IMR-90 (cell line): Measurements from ENCODE around the gene LHPP. TPM values are rescaled to one million over a fixed set of nuclear protein-coding genes. Genes with fewer than 3 reads are reported as not detected.

Experiments
- ATAC-seq: fragments of 200-7000 bp; cut with Tn5 transposase; 2 replicates; pipeline ENCODE4 v1.9.1; 2020; ENCODE audit warnings: low read depth, mild to moderate bottlenecking, moderate library complexity
- BruUV-seq: library from RNA; stranded (reverse); fragments of 400-500 nt; replicated peaks from 2 replicates; lab custom pipeline; 2021; lab: Mats Ljungman, UMichigan
- CTCF ChIA-PET: fragments of 300-600 bp; formaldehyde crosslinking; extraction: SDS; loops from one replicate; lab custom pipeline; 2021; ENCODE audit warnings: antibody characterized with exemption; lab: Yijun Ruan, JAX
- POLR2A ChIA-PET: fragments of 300-600 bp; sonication (Branson Sonifier 250); formaldehyde crosslinking; loops from one replicate; lab custom pipeline; 2022; ENCODE audit warnings: antibody characterized with exemption; ENCODE audit not compliant: unreplicated experiment; lab: Charles Lee
- DNase-seq: peaks from one replicate; pipeline ENCODE4 v3.0.0; 2013
- H2AFZ ChIP-seq: replicated peaks from 2 replicates; pipeline ENCODE3; 2013; ENCODE audit warnings: low read length, mild to moderate bottlenecking; ENCODE audit not compliant: poor library complexity
- H2AK5ac ChIP-seq: 2 replicates; pipeline ENCODE4 v1.6.1; 2013; ENCODE audit warnings: low read depth, low read length, inconsistent platforms
- H2AK9ac ChIP-seq: replicated peaks from 2 replicates; pipeline ENCODE3; 2013; ENCODE audit warnings: mild to moderate bottlenecking, low read depth, low read length, moderate library complexity; ENCODE audit not compliant: poor library complexity
- H2BK120ac ChIP-seq: 2 replicates; pipeline ENCODE4 v1.6.1; 2013; ENCODE audit warnings: low read depth, low read length, inconsistent platforms
- H2BK15ac ChIP-seq: 3 replicates; pipeline ENCODE4 v1.6.1; 2013; ENCODE audit warnings: low read depth, low read length, inconsistent platforms
- H2BK20ac ChIP-seq: 2 replicates; pipeline ENCODE4 v1.6.1; 2013; ENCODE audit warnings: low read depth, mild to moderate bottlenecking, inconsistent platforms, low read length, moderate library complexity
- H2BK5ac ChIP-seq: 2 replicates; pipeline ENCODE4 v1.6.1; 2013; ENCODE audit warnings: mild to moderate bottlenecking, low read depth, low read length, inconsistent platforms; ENCODE audit not compliant: poor library complexity, severe bottlenecking
- H3K14ac ChIP-seq: replicated peaks from 2 replicates; pipeline ENCODE4 v1.6.1; 2013; ENCODE audit warnings: low read depth, low read length, inconsistent platforms
- H3K18ac ChIP-seq: 2 replicates; pipeline ENCODE4 v1.6.1; 2013; ENCODE audit warnings: low read depth, low read length, control low read depth
- H3K23ac ChIP-seq: 2 replicates; pipeline ENCODE4 v1.6.1; 2013; ENCODE audit warnings: low read depth, low read length, inconsistent platforms
- H3K27ac ChIP-seq: 2 replicates; pipeline ENCODE4 v1.5.1; 2013; ENCODE audit warnings: mild to moderate bottlenecking, control low read depth, low read length; ENCODE audit not compliant: insufficient read depth
- H3K27me3 ChIP-seq: 2 replicates; pipeline ENCODE4 v1.6.1; 2013; ENCODE audit warnings: low read length; ENCODE audit not compliant: control insufficient read depth, insufficient read depth
- H3K36me3 ChIP-seq: 2 replicates; pipeline ENCODE4 v1.6.1; 2013; ENCODE audit warnings: low read length, mixed read lengths; ENCODE audit not compliant: control insufficient read depth, insufficient read depth
- H3K4ac ChIP-seq: 2 replicates; pipeline ENCODE4 v1.6.1; 2013; ENCODE audit warnings: low read depth, low read length, inconsistent platforms
- H3K4me1 ChIP-seq: 2 replicates; pipeline ENCODE4 v1.6.1; 2013; ENCODE audit warnings: low read length, mixed read lengths; ENCODE audit not compliant: control insufficient read depth, insufficient read depth
- H3K4me2 ChIP-seq: 2 replicates; pipeline ENCODE4 v1.6.1; 2013; ENCODE audit warnings: low read depth, mild to moderate bottlenecking, control low read depth, low read length, moderate library complexity
- H3K4me3 ChIP-seq: 2 replicates; pipeline ENCODE4 v1.5.1; 2013; ENCODE audit warnings: low read depth, mild to moderate bottlenecking, control low read depth, low read length, moderate library complexity; ENCODE audit not compliant: insufficient read depth
- H3K56ac ChIP-seq: 2 replicates; pipeline ENCODE4 v1.6.1; 2013; ENCODE audit warnings: low read length, inconsistent platforms; ENCODE audit not compliant: insufficient read depth; ENCODE audit errors: extremely low read depth
- H3K79me1 ChIP-seq, 2 experiments: 2 replicates each; pipeline ENCODE4 v1.6.1; 2013; ENCODE audit warnings: low read length in 2 of 2, inconsistent platforms in 1 of 2, low read depth in 1 of 2
- H3K9ac ChIP-seq: 2 replicates; pipeline ENCODE4 v1.6.1; 2013; ENCODE audit warnings: low read depth, low read length, control low read depth
- H3K9me1 ChIP-seq: 2 replicates; pipeline ENCODE4 v1.6.1; 2013; ENCODE audit warnings: low read length, inconsistent platforms; ENCODE audit not compliant: insufficient read depth
- H3K9me3 ChIP-seq: 2 replicates; pipeline ENCODE4 v1.6.1; 2013; ENCODE audit warnings: low read length; ENCODE audit not compliant: control insufficient read depth, insufficient read depth
- H4K20me1 ChIP-seq: 2 replicates; pipeline ENCODE4 v1.6.1; 2013; ENCODE audit warnings: low read length, inconsistent platforms; ENCODE audit not compliant: insufficient read depth
- H4K5ac ChIP-seq: 2 replicates; pipeline ENCODE4 v1.6.1; 2013; ENCODE audit warnings: mild to moderate bottlenecking, low read depth, low read length, control low read depth
- H4K8ac ChIP-seq, 2 experiments: 2 replicates each; pipeline ENCODE4 v1.6.1; 2013; ENCODE audit warnings: low read depth in 2 of 2, low read length in 2 of 2, control low read depth in 1 of 2, inconsistent platforms in 1 of 2
- H4K91ac ChIP-seq: 2 replicates; pipeline ENCODE4 v1.6.1; 2013; ENCODE audit warnings: low read depth, low read length, inconsistent platforms; ENCODE audit not compliant: insufficient read depth
- FOS ChIP-seq: fragments of 150-350 bp; IDR thresholded peaks from 2 replicates; pipeline ENCODE4 v1.6.1; 2016; ENCODE audit warnings: low read depth, low read length
- MAFK ChIP-seq: IDR thresholded peaks from 2 replicates; pipeline ENCODE4 v1.6.1; 2012; ENCODE audit warnings: low read depth, low read length, improper control_type of control experiment
- SMC3 ChIP-seq: fragments of 150-350 bp; IDR thresholded peaks from 2 replicates; pipeline ENCODE4 v1.6.1; 2016; ENCODE audit warnings: low read depth, mild to moderate bottlenecking, antibody characterized with exemption, low read length, moderate library complexity
- WGBS, 2 experiments: methylation state at CpG; one replicate each; pipeline versions ENCODE4 v1.1.5 to v1.1.7; 2013; ENCODE audit warnings: missing lambda C conversion rate in 2 of 2; ENCODE audit not compliant: insufficient read length in 1 of 2; ENCODE audit errors: extremely low coverage in 2 of 2; 5-methylcytosine and 5-hydroxymethylcytosine counted together
- dilution Hi-C: fragments of 300-500 bp; cut with HindIII; formaldehyde crosslinking; loops from one replicate; pipeline ENCODE4 v1.14.3; 2018; ENCODE audit warnings: low sequenced_read_pairs; ENCODE audit not compliant: unreplicated experiment
- in situ Hi-C: fragments of 300-500 bp; cut with MboI; formaldehyde crosslinking; loops from 3 replicates; pipeline ENCODE4 v1.14.3; 2019; ENCODE audit warnings: low sequenced_read_pairs, inconsistent platforms, mixed read lengths
- intact Hi-C: fragments of 100-400 bp; cut with micrococcal nuclease; formaldehyde crosslinking; loops from 2 replicates; pipeline ENCODE4 v1.10.0; 2022
- polyA plus RNA-seq, 3 experiments: library from polyadenylated mRNA; depleted of rRNA; stranded (reverse); fragments of >200 nt; gene quantifications; 2 replicates each; pipeline ENCODE4 v1.2.3, GENCODE V29; 2012; ENCODE audit warnings: low replicate concordance in 1 of 3
- total RNA-seq: library from RNA; depleted of rRNA; stranded (reverse); fragments of >200 nt; gene quantifications from 2 replicates; pipeline ENCODE4 v1.2.3, GENCODE V29; 2012

Gene LHPP
- total and polyA plus RNA-seq, 2 of the 4 experiments (the other 2 are of a cell fraction), result 2.7 to 8.3 TPM

DNA sequence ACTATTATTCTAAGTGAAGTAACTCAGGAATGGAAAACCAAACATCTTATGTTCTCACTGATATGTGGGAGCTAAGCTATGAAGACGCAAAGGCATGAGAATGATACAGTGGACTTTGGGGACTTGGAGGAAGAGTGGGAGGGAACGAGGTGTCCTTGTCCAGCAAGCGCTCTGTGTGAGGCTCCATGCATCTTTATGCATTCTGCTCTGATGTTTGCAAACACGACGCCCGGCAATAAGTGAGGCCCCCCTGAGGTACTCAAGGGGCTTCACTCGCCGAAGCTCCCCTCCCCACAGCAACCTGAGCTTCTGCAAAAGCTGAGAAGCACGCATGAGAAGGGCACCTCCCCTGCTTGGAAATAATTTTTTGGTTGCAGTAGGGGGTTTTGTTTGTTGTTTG, 103.3 kb downstream of the LHPP start:
- Histone ChIP-seq H2AK9ac (no peak overlapping the region), H2BK15ac (no peak overlapping the region), H3K4me3 (no peak overlapping the region), H3K4ac (no peak overlapping the region), H3K4me1 (no peaks in the 10 kb centered on the region), H3K4me2 (no peak overlapping the region), H3K9me3 (no peaks in the 10 kb centered on the region), H2AFZ (no peak overlapping the region), H4K8ac (no peak overlapping the region), H3K9me1 (no peaks in the 10 kb centered on the region), H3K27ac (no peak overlapping the region), H3K18ac (no peak overlapping the region), H3K9ac (no peak overlapping the region), H3K27me3 (peaks cover 18% of the 10 kb centered on the region), H2BK20ac (no peak overlapping the region), H4K91ac (no peak overlapping the region), H2BK120ac (no peak overlapping the region), H3K79me1 (no peaks in the 10 kb centered on the region), H3K36me3 (no peaks in the 10 kb centered on the region), H3K23ac (no peak overlapping the region), H2BK5ac (no peak overlapping the region), H3K14ac (no peak overlapping the region), H4K5ac (no peak overlapping the region), H3K56ac (no peak overlapping the region), H2AK5ac (no peak overlapping the region), H4K20me1 (0 out of 2 replicates have a peak, but pooled peaks cover 3% of the 10 kb centered on the region)
- POLR2A ChIA-PET, result no interaction called here
- dilution Hi-C loops, result no loop called here
- intact Hi-C loops, result no loop called here
- CTCF ChIA-PET, result no interaction called here
- 90% methylated on average over 2 of the region's 9 CpGs; no CpG with 5 or more reads in 1 of the 2 experiments for WGBS, 2 experiments
- TF ChIP-seq MAFK (no peak), SMC3 (no peak), FOS (no peak)
- in situ Hi-C loops, result no loop called here
- ATAC-seq (no peak), DNase-seq (no peak)
- no TSS peak for BruUV-seq
